ENCODE measurements around the gene ROBO2. TPM values are rescaled to one million over a fixed set of nuclear protein-coding genes. Genes with fewer than 3 reads are reported as not detected.

ROBO2 gene
- total and polyA plus RNA-seq, 3 experiments from 2014 or later, result not detected

DNA sequence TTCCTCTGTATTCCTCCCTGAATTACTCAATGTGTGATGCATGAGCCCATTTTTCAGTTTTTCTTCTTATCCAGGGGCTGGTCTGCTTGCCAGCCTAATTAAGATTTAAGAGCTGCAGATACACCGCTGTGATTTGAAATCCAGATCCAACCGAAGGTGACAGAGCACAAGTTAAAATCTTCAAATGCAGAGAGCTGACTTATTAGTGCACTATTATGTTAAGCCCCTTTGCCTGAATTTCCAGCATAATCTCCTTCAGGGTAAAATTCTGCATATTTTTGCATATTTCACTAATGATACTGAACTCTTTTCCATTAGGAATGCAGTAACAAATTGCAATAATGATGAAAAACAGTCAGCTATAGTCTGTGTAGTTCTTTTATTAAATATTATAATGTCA is 583.6 kb downstream of the ROBO2 start:
- ChIA-PET POLR2A (no interaction called here), CTCF (no interaction called here)
- no peak overlapping the region for H3K27ac ChIP-seq (ENCODE audit: low read depth, low read length)
- Mint-ChIP-seq H3K4me1 (no peaks in the 10 kb centered on the region), H3K27ac (no peak overlapping the region), H3K9me3 (peaks cover 2 to 11% (median 10%) of the 10 kb centered on the region in 5 donors), H3K4me3 (no peak overlapping the region), H3K27me3 (no peaks in the 10 kb centered on the region), H3K36me3 (no peaks in the 10 kb centered on the region)
- no peaks in the 10 kb centered on the region for H3K36me3 ChIP-seq (ENCODE audit: insufficient read depth, low read length)
- H3K27me3 ChIP-seq (ENCODE audit: insufficient read depth, low read length, poor library complexity, severe bottlenecking), result no peaks in the 10 kb centered on the region
- no peak overlapping the region for H3K4me3 ChIP-seq (ENCODE audit: low read length)
- no peak for DNase-seq
- no peaks in the 10 kb centered on the region for H3K4me1 ChIP-seq (ENCODE audit: insufficient read depth, low read length)
- H3K9me3 ChIP-seq (ENCODE audit: low read length), result no peaks in the 10 kb centered on the region

DNA sequence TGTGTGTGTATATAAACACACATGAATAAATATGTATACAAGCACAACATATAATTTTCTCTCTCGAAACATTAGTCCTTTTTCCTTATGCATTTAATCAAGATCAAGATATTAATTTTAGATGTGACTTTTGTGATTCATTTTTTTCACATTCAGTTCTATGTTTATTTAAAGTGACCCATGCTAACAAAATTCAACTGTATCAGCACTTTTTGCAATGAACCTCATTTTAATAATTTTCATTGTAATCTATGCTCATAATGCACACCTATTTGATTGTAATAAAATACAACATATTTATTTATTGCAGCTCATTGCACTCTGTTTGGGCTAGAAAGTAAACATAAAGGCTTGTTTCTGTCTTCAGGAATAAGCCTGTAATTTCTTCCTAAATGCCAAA is 586.3 kb downstream of the ROBO2 start:
- Mint-ChIP-seq H3K9me3 (peaks cover 4 to 18% (median 15%) of the 10 kb centered on the region in 5 donors), H3K4me1 (no peaks in the 10 kb centered on the region), H3K27me3 (no peaks in the 10 kb centered on the region), H3K27ac (no peak overlapping the region), H3K4me3 (no peak overlapping the region), H3K36me3 (no peaks in the 10 kb centered on the region)
- H3K9me3 ChIP-seq (ENCODE audit: low read length), result no peaks in the 10 kb centered on the region
- CTCF ChIA-PET, result no interaction called here
- H3K4me3 ChIP-seq (ENCODE audit: low read length), result no peak overlapping the region
- no peaks in the 10 kb centered on the region for H3K36me3 ChIP-seq (ENCODE audit: insufficient read depth, low read length)
- no peaks in the 10 kb centered on the region for H3K4me1 ChIP-seq (ENCODE audit: insufficient read depth, low read length)
- H3K27me3 ChIP-seq (ENCODE audit: insufficient read depth, low read length, poor library complexity, severe bottlenecking), result no peaks in the 10 kb centered on the region
- DNase-seq, result no peak
- H3K27ac ChIP-seq (ENCODE audit: low read depth, low read length), result no peak overlapping the region
- POLR2A ChIA-PET, result no interaction called here

DNA sequence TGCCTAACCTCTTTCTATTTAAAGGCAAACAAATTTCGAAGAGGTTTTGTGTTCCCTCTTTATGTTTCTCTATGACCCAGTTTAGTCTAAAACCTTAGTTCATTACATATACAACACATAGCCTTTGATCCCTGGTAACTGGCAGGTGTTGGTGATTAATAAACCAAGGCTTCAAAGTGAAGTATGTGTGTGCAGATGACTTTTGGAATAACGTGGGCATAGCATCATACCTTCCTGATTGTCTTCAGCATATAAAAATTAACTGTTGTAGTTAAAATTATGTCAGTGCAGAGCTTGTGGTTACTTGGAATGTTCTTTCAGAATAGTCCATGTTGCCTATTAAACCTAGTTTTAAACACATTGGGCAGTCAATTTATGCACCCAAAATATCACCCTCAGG is 608.3 kb downstream of the ROBO2 start:
- ChIA-PET CTCF (no interaction called here), POLR2A (no interaction called here)
- H3K9me3 ChIP-seq (ENCODE audit: low read length), result no peaks in the 10 kb centered on the region
- no peaks in the 10 kb centered on the region for H3K36me3 ChIP-seq (ENCODE audit: insufficient read depth, low read length)
- no peaks in the 10 kb centered on the region for H3K4me1 ChIP-seq (ENCODE audit: insufficient read depth, low read length)
- H3K4me3 ChIP-seq (ENCODE audit: low read length), result no peak overlapping the region
- Mint-ChIP-seq H3K4me3 (no peak overlapping the region), H3K36me3 (no peaks in the 10 kb centered on the region), H3K27ac (no peak overlapping the region), H3K27me3 (no peaks in the 10 kb centered on the region), H3K4me1 (no peaks in the 10 kb centered on the region), H3K9me3 (peaks cover 2 to 19% (median 6%) of the 10 kb centered on the region in 5 donors)
- no peaks in the 10 kb centered on the region for H3K27me3 ChIP-seq (ENCODE audit: insufficient read depth, low read length, poor library complexity, severe bottlenecking)
- H3K27ac ChIP-seq (ENCODE audit: low read depth, low read length), result no peak overlapping the region
- no peak for DNase-seq

DNA sequence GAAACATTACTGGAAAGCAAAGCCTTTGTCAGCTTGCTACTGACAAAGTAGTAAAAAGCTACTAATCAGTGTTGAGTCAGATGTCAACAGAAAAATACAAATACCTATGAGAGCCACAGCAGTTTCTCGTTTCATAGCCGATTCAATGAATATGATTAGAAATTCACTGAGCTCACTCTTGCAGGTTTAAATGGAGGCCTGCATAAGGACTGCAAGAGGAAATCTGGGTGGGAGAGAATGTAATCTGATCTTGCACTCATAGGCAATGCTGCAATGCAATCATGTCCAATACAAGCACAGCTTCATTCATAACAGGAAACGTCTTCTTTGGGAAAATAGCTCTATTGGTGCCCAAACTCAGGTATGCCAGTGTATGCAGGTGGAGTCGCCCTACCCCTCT is 608.8 kb downstream of the ROBO2 start:
- Mint-ChIP-seq H3K36me3 (no peaks in the 10 kb centered on the region), H3K27me3 (no peaks in the 10 kb centered on the region), H3K4me3 (no peak overlapping the region), H3K9me3 (peaks cover 2 to 17% (median 4%) of the 10 kb centered on the region in 5 donors), H3K4me1 (no peaks in the 10 kb centered on the region), H3K27ac (no peak overlapping the region)
- Histone ChIP-seq H3K27me3 (ENCODE audit: insufficient read depth, low read length, poor library complexity, severe bottlenecking) (no peaks in the 10 kb centered on the region), H3K9me3 (ENCODE audit: low read length) (no peaks in the 10 kb centered on the region), H3K4me3 (ENCODE audit: low read length) (no peak overlapping the region), H3K4me1 (ENCODE audit: insufficient read depth, low read length) (no peaks in the 10 kb centered on the region), H3K36me3 (ENCODE audit: insufficient read depth, low read length) (no peaks in the 10 kb centered on the region), H3K27ac (ENCODE audit: low read depth, low read length) (no peak overlapping the region)
- ChIA-PET POLR2A (no interaction called here), CTCF (no interaction called here)
- DNase-seq, result no peak

DNA sequence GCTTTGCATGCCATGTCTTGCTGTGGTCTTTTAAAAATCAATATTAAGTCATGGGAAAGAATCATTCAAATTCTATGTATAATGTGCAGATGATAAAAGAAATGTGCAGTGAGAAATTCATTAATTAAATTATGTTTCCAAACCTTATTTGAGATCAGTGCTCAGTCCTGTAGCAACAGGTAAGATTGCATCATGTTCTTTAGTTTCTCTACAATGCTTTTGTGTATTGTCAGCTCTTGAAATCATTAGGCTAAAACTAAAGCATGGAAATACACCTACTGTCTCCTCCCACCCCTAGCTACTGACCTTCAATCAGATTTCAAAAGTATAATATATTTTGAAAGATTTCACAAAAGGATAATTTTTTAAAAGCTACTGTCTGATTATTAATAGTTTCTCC is 612.7 kb downstream of the ROBO2 start:
- CTCF ChIA-PET, result no interaction called here
- Histone ChIP-seq H3K36me3 (ENCODE audit: insufficient read depth, low read length) (no peaks in the 10 kb centered on the region), H3K9me3 (ENCODE audit: low read length) (no peaks in the 10 kb centered on the region), H3K27ac (ENCODE audit: low read depth, low read length) (no peak overlapping the region), H3K4me1 (ENCODE audit: insufficient read depth, low read length) (no peaks in the 10 kb centered on the region), H3K27me3 (ENCODE audit: insufficient read depth, low read length, poor library complexity, severe bottlenecking) (no peaks in the 10 kb centered on the region), H3K4me3 (ENCODE audit: low read length) (no peak overlapping the region)
- Mint-ChIP-seq H3K27ac (no peak overlapping the region), H3K27me3 (no peaks in the 10 kb centered on the region), H3K9me3 (peaks cover 0 to 29% (median 10%) of the 10 kb centered on the region in 5 donors), H3K4me3 (no peak overlapping the region), H3K4me1 (no peaks in the 10 kb centered on the region), H3K36me3 (no peaks in the 10 kb centered on the region)
- DNase-seq, result no peak
- POLR2A ChIA-PET, result no interaction called here

DNA sequence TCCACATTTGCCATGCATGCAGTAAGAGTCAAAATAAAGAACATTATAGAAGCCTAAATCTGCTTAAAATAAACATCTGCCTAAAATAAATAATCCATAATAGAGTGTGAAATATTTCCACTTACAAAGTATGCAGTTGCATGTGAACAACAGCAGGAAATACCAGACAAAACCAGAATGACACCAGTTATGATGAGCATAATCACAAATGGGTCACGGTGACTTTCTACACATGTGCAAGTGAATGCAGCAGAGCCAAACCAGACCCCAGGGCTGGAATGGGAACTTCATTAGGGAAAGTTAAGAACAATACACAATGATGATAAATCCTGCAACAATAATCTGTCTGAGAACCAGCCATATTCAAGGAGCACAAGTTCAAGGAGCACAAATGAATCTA is 615.5 kb downstream of the ROBO2 start:
- ChIA-PET POLR2A (no interaction called here), CTCF (no interaction called here)
- no peaks in the 10 kb centered on the region for H3K4me1 ChIP-seq (ENCODE audit: insufficient read depth, low read length)
- no peak for DNase-seq
- H3K36me3 ChIP-seq (ENCODE audit: insufficient read depth, low read length), result no peaks in the 10 kb centered on the region
- H3K4me3 ChIP-seq (ENCODE audit: low read length), result no peak overlapping the region
- no peaks in the 10 kb centered on the region for H3K9me3 ChIP-seq (ENCODE audit: low read length)
- Mint-ChIP-seq H3K36me3 (no peaks in the 10 kb centered on the region), H3K9me3 (peaks cover 10 to 40% (median 13%) of the 10 kb centered on the region in 5 donors), H3K27ac (no peak overlapping the region), H3K27me3 (no peaks in the 10 kb centered on the region), H3K4me3 (no peak overlapping the region), H3K4me1 (no peaks in the 10 kb centered on the region)
- no peak overlapping the region for H3K27ac ChIP-seq (ENCODE audit: low read depth, low read length)
- no peaks in the 10 kb centered on the region for H3K27me3 ChIP-seq (ENCODE audit: insufficient read depth, low read length, poor library complexity, severe bottlenecking)

DNA sequence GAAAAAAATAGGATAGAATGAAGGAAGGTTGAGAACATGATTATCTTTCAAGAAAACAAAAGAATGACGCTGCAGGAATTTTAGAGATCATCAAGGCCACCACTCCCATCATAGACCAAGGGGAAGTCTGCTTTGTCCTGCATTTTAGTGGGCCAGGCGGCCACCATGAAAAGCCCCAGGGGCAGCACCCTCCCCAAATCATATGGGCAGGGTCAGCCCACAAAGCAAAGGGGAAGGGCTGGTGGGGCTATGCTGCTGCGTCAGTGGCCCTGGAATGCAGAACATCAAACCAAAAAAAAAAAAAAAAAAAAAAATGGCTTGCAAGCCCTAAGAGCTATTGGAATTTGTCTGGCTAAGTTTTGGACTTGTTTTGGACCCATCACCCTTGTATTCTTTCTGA is 620.8 kb downstream of the ROBO2 start:
- H3K36me3 Mint-ChIP-seq, result no peaks in the 10 kb centered on the region
- POLR2A ChIA-PET, result no interaction called here

DNA sequence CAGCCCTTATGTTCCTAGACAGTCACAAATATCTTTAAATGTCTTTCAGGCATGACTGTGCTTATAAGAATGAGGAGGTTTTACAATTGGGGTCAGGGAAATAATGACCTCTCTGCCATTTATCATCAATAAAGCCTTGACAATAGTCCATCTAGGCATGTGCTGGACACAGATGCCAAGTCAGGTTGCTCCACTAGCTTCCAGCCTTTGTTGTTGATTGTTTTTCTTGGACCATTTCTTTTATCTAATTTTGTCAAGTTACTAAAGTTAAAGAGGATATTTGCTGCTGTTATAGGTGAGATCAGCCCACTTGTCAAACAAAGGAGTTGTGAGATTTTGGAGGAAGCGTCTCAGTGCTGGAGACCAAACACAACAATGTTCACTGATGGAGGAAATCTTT is 628.0 kb downstream of the ROBO2 start:
- ChIA-PET CTCF (no interaction called here), POLR2A (no interaction called here)
- no peak for DNase-seq
- no peak overlapping the region for H3K4me3 ChIP-seq (ENCODE audit: low read length)
- no peaks in the 10 kb centered on the region for H3K9me3 ChIP-seq (ENCODE audit: low read length)
- no peak overlapping the region for H3K27ac ChIP-seq (ENCODE audit: low read depth, low read length)
- Mint-ChIP-seq H3K27me3 (no peaks in the 10 kb centered on the region), H3K36me3 (no peaks in the 10 kb centered on the region), H3K4me1 (no peaks in the 10 kb centered on the region), H3K4me3 (no peak overlapping the region), H3K27ac (no peak overlapping the region), H3K9me3 (peaks cover 9 to 34% (median 24%) of the 10 kb centered on the region in 5 donors)
- H3K27me3 ChIP-seq (ENCODE audit: insufficient read depth, low read length, poor library complexity, severe bottlenecking), result no peaks in the 10 kb centered on the region
- H3K4me1 ChIP-seq (ENCODE audit: insufficient read depth, low read length), result no peaks in the 10 kb centered on the region
- no peaks in the 10 kb centered on the region for H3K36me3 ChIP-seq (ENCODE audit: insufficient read depth, low read length)

More for the DNA sequence above, 620.8 kb downstream of the ROBO2 start:
- Mint-ChIP-seq H3K9me3 (peaks cover 8 to 47% (median 22%) of the 10 kb centered on the region in 5 donors), H3K27me3 (no peaks in the 10 kb centered on the region), H3K27ac (no peak overlapping the region), H3K4me1 (no peaks in the 10 kb centered on the region), H3K4me3 (no peak overlapping the region)
- Histone ChIP-seq H3K36me3 (ENCODE audit: insufficient read depth, low read length) (no peaks in the 10 kb centered on the region), H3K4me3 (ENCODE audit: low read length) (no peak overlapping the region), H3K27ac (ENCODE audit: low read depth, low read length) (no peak overlapping the region), H3K9me3 (ENCODE audit: low read length) (no peaks in the 10 kb centered on the region), H3K4me1 (ENCODE audit: insufficient read depth, low read length) (no peaks in the 10 kb centered on the region), H3K27me3 (ENCODE audit: insufficient read depth, low read length, poor library complexity, severe bottlenecking) (no peaks in the 10 kb centered on the region)
- CTCF ChIA-PET, result no interaction called here
- no peak for DNase-seq

DNA sequence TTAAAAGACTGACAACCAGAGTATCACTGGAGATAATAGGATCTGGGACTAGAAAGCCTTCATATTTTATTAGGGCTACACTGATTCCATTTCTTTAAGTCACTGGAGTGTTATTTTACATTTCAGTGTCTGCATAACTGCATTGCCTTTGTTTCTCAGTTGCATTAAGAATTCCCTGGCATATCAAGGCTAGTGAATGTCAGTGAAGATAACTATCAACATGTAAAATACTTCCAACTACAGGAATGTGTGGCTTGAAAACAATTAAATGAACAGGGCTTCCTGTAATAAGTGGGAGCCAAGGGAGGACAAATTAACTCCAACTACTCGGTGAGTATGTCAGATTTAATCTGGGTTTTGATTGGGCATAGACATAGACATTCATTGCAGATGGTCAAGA is 628.5 kb downstream of the ROBO2 start:
- Mint-ChIP-seq H3K9me3 (peaks cover 7 to 30% (median 22%) of the 10 kb centered on the region in 5 donors), H3K4me3 (no peak overlapping the region), H3K36me3 (no peaks in the 10 kb centered on the region), H3K4me1 (no peaks in the 10 kb centered on the region), H3K27ac (no peak overlapping the region), H3K27me3 (no peaks in the 10 kb centered on the region)
- Histone ChIP-seq H3K27me3 (ENCODE audit: insufficient read depth, low read length, poor library complexity, severe bottlenecking) (no peaks in the 10 kb centered on the region), H3K36me3 (ENCODE audit: insufficient read depth, low read length) (no peaks in the 10 kb centered on the region), H3K27ac (ENCODE audit: low read depth, low read length) (no peak overlapping the region), H3K9me3 (ENCODE audit: low read length) (no peaks in the 10 kb centered on the region), H3K4me1 (ENCODE audit: insufficient read depth, low read length) (no peaks in the 10 kb centered on the region), H3K4me3 (ENCODE audit: low read length) (no peak overlapping the region)
- ChIA-PET POLR2A (no interaction called here), CTCF (no interaction called here)
- no peak for DNase-seq
